H1 (cell line): ENCODE results near the gene PLEKHG3.

Source experiments
- ATF2 ChIP-seq: IDR thresholded peaks from 2 replicates; pipeline ENCODE4 v1.6.1; 2012; ENCODE audit warnings: low read length, inconsistent platforms
- CBX5 ChIP-seq: fragments of 300-800, 300-1000 bp; sonication (generic); IDR thresholded peaks from 2 replicates; pipeline ENCODE4 v1.7.1; 2016; ENCODE audit warnings: antibody characterized with exemption, low read length, low read depth
- CBX8 ChIP-seq: fragments of 300-800, 300-1000 bp; sonication (generic); IDR thresholded peaks from 2 replicates; pipeline ENCODE4 v1.7.1; 2016; ENCODE audit warnings: low read depth, low read length, borderline replicate concordance
- CTCF ChIP-seq, 3 experiments: IDR thresholded peaks; 1 replicate in 2 of 3; 2 replicates in 1 of 3; pipeline versions ENCODE4 v1.5.1 to v1.6.1; 2011; ENCODE audit warnings: low read length in 3 of 3, mild to moderate bottlenecking in 3 of 3, inconsistent platforms in 2 of 3, low read depth in 1 of 3, moderate library complexity in 1 of 3; ENCODE audit not compliant: insufficient read depth in 1 of 3; ENCODE audit errors: control extremely low read depth in 1 of 3
- NRF1 ChIP-seq: IDR thresholded peaks from 2 replicates; pipeline ENCODE4 v1.6.1; 2011; ENCODE audit warnings: mild to moderate bottlenecking, low read depth, low read length, improper control_type of control experiment
- POLR2A ChIP-seq, 2 experiments: IDR thresholded peaks; 1 replicate in 1 of 2; 2 replicates in 1 of 2; pipeline ENCODE4 v1.6.1; 2011; ENCODE audit warnings: low read depth in 2 of 2, low read length in 2 of 2, mild to moderate bottlenecking in 2 of 2; ENCODE audit errors: control extremely low read depth in 1 of 2
- POLR2AphosphoS5 ChIP-seq: IDR thresholded peaks from 2 replicates; pipeline ENCODE4 v1.6.1; 2011; ENCODE audit warnings: low read depth, low read length
- RBBP5 ChIP-seq: IDR thresholded peaks from 2 replicates; pipeline ENCODE4 v1.7.1; 2012; ENCODE audit warnings: low read depth, mild to moderate bottlenecking, inconsistent platforms, low read length, moderate library complexity, borderline replicate concordance
- SIN3A ChIP-seq, 2 experiments: IDR thresholded peaks in 1 of 2; conservative IDR thresholded peaks in 1 of 2; 2 replicates each; pipeline ENCODE4 v1.6.1; 2011 to 2012; ENCODE audit warnings: low read length in 2 of 2, improper control_type of control experiment in 1 of 2, low read depth in 1 of 2, mild to moderate bottlenecking in 1 of 2
- SP1 ChIP-seq: IDR thresholded peaks from 2 replicates; pipeline ENCODE4 v1.6.1; 2011; ENCODE audit warnings: low read depth, low read length

- TF ChIP-seq ATF2 (no peak), CBX5 (no peak), CTCF (IDR thresholded peaks at IDR 0.05; ENCODE audit: control extremely low read depth in 1 of 3, insufficient read depth in 1 of 3, low read depth in 1 of 3, low read length in 3 of 3) (no peak), POLR2AphosphoS5 (no peak), CBX8 (no peak), POLR2A (IDR thresholded peaks at IDR 0.05; ENCODE audit: control extremely low read depth in 1 of 2, low read depth in 2 of 2, low read length in 2 of 2) (no peak), SP1 (no peak), SIN3A (conservative IDR thresholded peaks at IDR 0.05 in 1 of 2, IDR thresholded peaks at IDR 0.05 in 1 of 2; ENCODE audit: low read depth in 1 of 2, low read length in 2 of 2) (no peak), NRF1 (no peak), RBBP5 (no peak)
Measured at GRCh38 chr14:64689289-64689688, 14.9 kb upstream of the PLEKHG3 start.
